Trophoblast cell (in vitro differentiated cells and primary cell): Measurements from ENCODE around the gene PCDH18.
A peak's percentile ranks its signal among the peaks of the same experiment; 100 is the strongest.
"Not testable (repeated sequence)": the region's sequence is repeated elsewhere in the genome, so short reads cannot be mapped to it uniquely, and the experiment has no call there.

Experiments
- DNase-seq, 2 donors: peaks; one replicate each; pipeline ENCODE4 v3.0.0-alpha.2; 2016
- H2AFZ ChIP-seq: 2 replicates; pipeline ENCODE4 v1.6.1; 2013; ENCODE audit warnings: low read length, moderate library complexity, mild to moderate bottlenecking; ENCODE audit not compliant: insufficient read depth, poor library complexity
- H2AK5ac ChIP-seq: 2 replicates; pipeline ENCODE4 v1.6.1; 2013; ENCODE audit warnings: mild to moderate bottlenecking, low read length
- H2BK120ac ChIP-seq: 2 replicates; pipeline ENCODE4 v1.6.1; 2013; ENCODE audit warnings: low read length, mild to moderate bottlenecking, moderate library complexity; ENCODE audit not compliant: insufficient read depth, poor library complexity
- H2BK12ac ChIP-seq: 2 replicates; pipeline ENCODE4 v1.6.1; 2013; ENCODE audit warnings: mild to moderate bottlenecking, low read length, moderate library complexity
- H2BK5ac ChIP-seq: 2 replicates; pipeline ENCODE4 v1.6.1; 2013; ENCODE audit warnings: low read length, low read depth, moderate library complexity, mild to moderate bottlenecking; ENCODE audit not compliant: poor library complexity
- H3K14ac ChIP-seq: 2 replicates; pipeline ENCODE4 v1.6.1; 2013; ENCODE audit warnings: mild to moderate bottlenecking, low read length
- H3K18ac ChIP-seq: 2 replicates; pipeline ENCODE4 v1.6.1; 2013; ENCODE audit warnings: mild to moderate bottlenecking, low read length
- H3K23ac ChIP-seq: 2 replicates; pipeline ENCODE4 v1.6.1; 2013; ENCODE audit warnings: low read length
- H3K27ac ChIP-seq: 2 replicates; pipeline ENCODE4 v1.5.1; 2013; ENCODE audit warnings: low read depth, mild to moderate bottlenecking, inconsistent platforms, low read length, moderate library complexity
- H3K27me3 ChIP-seq: 2 replicates; pipeline ENCODE4 v1.6.1; 2013; ENCODE audit warnings: inconsistent platforms, mild to moderate bottlenecking, low read length, moderate library complexity; ENCODE audit not compliant: insufficient read depth
- H3K36me3 ChIP-seq, 2 experiments: 1 replicate in 1 of 2; 2 replicates in 1 of 2; pipeline ENCODE4 v1.6.1; 2013; ENCODE audit warnings: low read length in 2 of 2, mild to moderate bottlenecking in 2 of 2, moderate library complexity in 1 of 2; ENCODE audit not compliant: insufficient read depth in 2 of 2, control insufficient read depth in 1 of 2
- H3K4ac ChIP-seq: 2 replicates; pipeline ENCODE4 v1.6.1; 2013; ENCODE audit warnings: low read depth, mild to moderate bottlenecking, low read length, moderate library complexity
- H3K4me1 ChIP-seq, 2 experiments: 1 replicate in 1 of 2; 2 replicates in 1 of 2; pipeline ENCODE4 v1.6.1; 2013; ENCODE audit warnings: low read length in 2 of 2, mild to moderate bottlenecking in 2 of 2, moderate library complexity in 1 of 2; ENCODE audit not compliant: insufficient read depth in 2 of 2, control insufficient read depth in 1 of 2
- H3K4me2 ChIP-seq: 2 replicates; pipeline ENCODE4 v1.6.1; 2013; ENCODE audit warnings: inconsistent platforms, mild to moderate bottlenecking, low read length, moderate library complexity
- H3K4me3 ChIP-seq: 2 replicates; pipeline ENCODE4 v1.5.1; 2013; ENCODE audit warnings: mild to moderate bottlenecking, low read depth, low read length, inconsistent platforms
- H3K79me1 ChIP-seq: one replicate; pipeline ENCODE4 v1.6.1; 2013; ENCODE audit warnings: low read length
- H3K79me2 ChIP-seq: 2 replicates; pipeline ENCODE4 v1.6.1; 2013; ENCODE audit warnings: low read length, mild to moderate bottlenecking; ENCODE audit not compliant: control insufficient read depth, insufficient read depth, poor library complexity
- H3K9ac ChIP-seq: 2 replicates; pipeline ENCODE4 v1.6.1; 2013; ENCODE audit warnings: mild to moderate bottlenecking, low read length
- H3K9me3 ChIP-seq: 2 replicates; pipeline ENCODE4 v1.6.1; 2013; ENCODE audit warnings: low read depth, mild to moderate bottlenecking, control low read depth, inconsistent platforms, low read length; ENCODE audit not compliant: insufficient read depth
- H4K12ac ChIP-seq: 2 replicates; pipeline ENCODE4 v1.6.1; 2013; ENCODE audit warnings: low read depth, mild to moderate bottlenecking, low read length, moderate library complexity
- H4K8ac ChIP-seq: 2 replicates; pipeline ENCODE4 v1.6.1; 2013; ENCODE audit warnings: low read depth, mild to moderate bottlenecking, low read length, moderate library complexity
- H4K91ac ChIP-seq: one replicate; pipeline ENCODE4 v1.6.1; 2013; ENCODE audit warnings: low read depth, mild to moderate bottlenecking, low read length, moderate library complexity
- WGBS: extraction: QIAGEN DNeasy Blood & Tissue Kit; methylation state at CpG from one replicate; pipeline ENCODE4 v1.1.7; 2013; ENCODE audit warnings: missing lambda C conversion rate; ENCODE audit not compliant: insufficient read length, insufficient coverage; ENCODE audit errors: extremely low coverage; 5-methylcytosine and 5-hydroxymethylcytosine counted together

The PCDH18 gene

GRCh38 chr4:137538526-137538925, 6.2 kb upstream of the PCDH18 start:
- Histone ChIP-seq H3K36me3 (peaks cover 0 to 2% of the 10 kb centered on the region in 2 experiments), H3K27me3 (no peaks in the 10 kb centered on the region), H3K4me1 (peaks cover 2% of the 10 kb centered on the region in 2 experiments), H2AK5ac (no peak overlapping the region), H3K23ac (no peak overlapping the region), H3K4ac (no peak overlapping the region), H3K79me2 (no peaks in the 10 kb centered on the region), H3K9me3 (no peaks in the 10 kb centered on the region), H3K18ac (no peak overlapping the region), H3K4me2 (no peak overlapping the region), H3K79me1 (no peaks in the 10 kb centered on the region), H3K9ac (no peak overlapping the region), H2AFZ (no peak overlapping the region), H4K8ac (no peak overlapping the region), H4K91ac (no peak overlapping the region), H3K4me3 (no peak overlapping the region), H2BK120ac (no peak overlapping the region), H4K12ac (no peak overlapping the region), H3K27ac (no peak overlapping the region), H2BK12ac (no peak overlapping the region), H3K14ac (no peak overlapping the region), H2BK5ac (no peak overlapping the region)
- WGBS, result no CpG with 5 or more reads among the region's 4 CpGs
- DNase-seq, result no peak

GRCh38 chr4:137537807-137538206, 5.5 kb upstream of the PCDH18 start:
- H3K23ac ChIP-seq, H2AFZ ChIP-seq, H4K8ac ChIP-seq, H2AK5ac ChIP-seq, H2BK12ac ChIP-seq, H3K27me3 ChIP-seq, H3K18ac ChIP-seq, H3K9me3 ChIP-seq, H3K14ac ChIP-seq, H3K79me1 ChIP-seq, H4K12ac ChIP-seq, H2BK5ac ChIP-seq, H3K79me2 ChIP-seq, H3K36me3 ChIP-seq, H3K4me3 ChIP-seq, H2BK120ac ChIP-seq, H3K4me2 ChIP-seq, H3K9ac ChIP-seq, H3K27ac ChIP-seq, H3K4me1 ChIP-seq, H3K4ac ChIP-seq, DNase-seq, H4K91ac ChIP-seq: not testable (repeated sequence)
- no CpG with 5 or more reads among the region's 3 CpGs for WGBS

- no peaks in the 10 kb centered on the region for H3K9me3 ChIP-seq
- H3K27ac ChIP-seq, result peak overlapping the region; percentile 55
- H3K4me1 ChIP-seq, result peaks cover 2% of the 10 kb centered on the region in 2 experiments
- H2AFZ ChIP-seq, result no peak overlapping the region
- no peak overlapping the region for H4K91ac ChIP-seq
- H3K14ac ChIP-seq, result no peak overlapping the region
- no peak overlapping the region for H3K4me2 ChIP-seq
- H2BK120ac ChIP-seq, result no peak overlapping the region
- H2BK12ac ChIP-seq, result peak overlapping the region; percentile 32
- H3K79me2 ChIP-seq, result no peaks in the 10 kb centered on the region
- H3K4me3 ChIP-seq, result no peak overlapping the region
- H3K4ac ChIP-seq, result no peak overlapping the region
- no peak overlapping the region for H3K18ac ChIP-seq
- peaks cover 3% of the 10 kb centered on the region for H3K79me1 ChIP-seq
- no CpG with 5 or more reads among the region's 5 CpGs for WGBS
- no peak overlapping the region for H3K23ac ChIP-seq
- H3K27me3 ChIP-seq, result no peaks in the 10 kb centered on the region
- no peak for DNase-seq
- no peak overlapping the region for H4K12ac ChIP-seq
- peak overlapping the region; percentile 16 for H4K8ac ChIP-seq
- H2AK5ac ChIP-seq, result no peak overlapping the region
- no peak overlapping the region for H2BK5ac ChIP-seq
- no peak overlapping the region for H3K9ac ChIP-seq
- peaks cover 0 to 2% of the 10 kb centered on the region in 2 experiments for H3K36me3 ChIP-seq
These were observed 4.7 kb upstream of the PCDH18 start for GRCh38 chr4:137536789-137537561.

GRCh38 chr4:137535718-137536117, 3.4 kb upstream of the PCDH18 start:
- Histone ChIP-seq H2BK120ac (no peak overlapping the region), H4K12ac (no peak overlapping the region), H3K27ac (no peak overlapping the region), H3K18ac (no peak overlapping the region), H2AK5ac (no peak overlapping the region), H4K8ac (no peak overlapping the region), H3K27me3 (no peaks in the 10 kb centered on the region), H3K23ac (no peak overlapping the region), H3K9me3 (no peaks in the 10 kb centered on the region), H3K36me3 (peaks cover 0 to 2% of the 10 kb centered on the region in 2 experiments), H3K4me2 (no peak overlapping the region), H3K9ac (no peak overlapping the region), H2BK12ac (no peak overlapping the region), H3K4ac (no peak overlapping the region), H2BK5ac (no peak overlapping the region), H3K4me1 (peaks cover 2% of the 10 kb centered on the region in 2 experiments), H3K4me3 (no peak overlapping the region), H3K14ac (no peak overlapping the region), H3K79me2 (peaks cover 5% of the 10 kb centered on the region), H2AFZ (no peak overlapping the region), H4K91ac (no peak overlapping the region), H3K79me1 (peaks cover 10% of the 10 kb centered on the region)
- no peak for DNase-seq
- WGBS, result no CpG with 5 or more reads among the region's 1 CpG
